Liver (tissue), 3 donors: ENCODE measurements around the gene BAHCC1.

Experiments
- CTCF ChIP-seq: fragments of 150-350 bp; IDR thresholded peaks from 2 replicates; pipeline ENCODE4 v1.5.1; 2017; ENCODE audit warnings: improper control_type of control experiment, low read depth, low read length; ENCODE audit not compliant: missing input control
- GABPA ChIP-seq, 2 donors: IDR thresholded peaks in 1 of 2; conservative IDR thresholded peaks in 1 of 2; 2 replicates each; pipeline ENCODE4 v1.6.1; 2016; ENCODE audit warnings: antibody characterized with exemption in 2 of 2, mild to moderate bottlenecking in 1 of 2, moderate library complexity in 1 of 2
- HNF4G ChIP-seq: IDR thresholded peaks from 2 replicates; pipeline ENCODE4 v1.6.1; 2016; ENCODE audit warnings: antibody characterized with exemption
- JUND ChIP-seq, 2 donors: IDR thresholded peaks; 2 replicates each; pipeline ENCODE4 v1.6.1; 2016; ENCODE audit warnings: antibody characterized with exemption in 2 of 2
- MAX ChIP-seq: IDR thresholded peaks from 2 replicates; pipeline ENCODE4 v1.6.1; 2016; ENCODE audit warnings: antibody characterized with exemption
- RAD21 ChIP-seq, 2 donors: IDR thresholded peaks; 2 replicates each; pipeline ENCODE4 v1.6.1; 2016; ENCODE audit warnings: antibody characterized with exemption in 2 of 2, mild to moderate bottlenecking in 2 of 2
- REST ChIP-seq: IDR thresholded peaks from 2 replicates; pipeline ENCODE4 v1.6.1; 2016; ENCODE audit warnings: antibody characterized with exemption, mild to moderate bottlenecking
- SP1 ChIP-seq: IDR thresholded peaks from 2 replicates; pipeline ENCODE4 v1.6.1; 2018; ENCODE audit warnings: antibody characterized with exemption, mild to moderate bottlenecking
- TAF1 ChIP-seq: conservative IDR thresholded peaks from 2 replicates; pipeline ENCODE4 v1.6.1; 2016; ENCODE audit warnings: antibody characterized with exemption, mild to moderate bottlenecking
- YY1 ChIP-seq: IDR thresholded peaks from 2 replicates; pipeline ENCODE4 v1.6.1; 2016; ENCODE audit warnings: antibody characterized with exemption, mild to moderate bottlenecking
- ZBTB33 ChIP-seq: IDR thresholded peaks from 2 replicates; pipeline ENCODE4 v1.6.1; 2016; ENCODE audit warnings: antibody characterized with exemption
- donor health status: healthy.
- donor health status: healthy.

DNA sequence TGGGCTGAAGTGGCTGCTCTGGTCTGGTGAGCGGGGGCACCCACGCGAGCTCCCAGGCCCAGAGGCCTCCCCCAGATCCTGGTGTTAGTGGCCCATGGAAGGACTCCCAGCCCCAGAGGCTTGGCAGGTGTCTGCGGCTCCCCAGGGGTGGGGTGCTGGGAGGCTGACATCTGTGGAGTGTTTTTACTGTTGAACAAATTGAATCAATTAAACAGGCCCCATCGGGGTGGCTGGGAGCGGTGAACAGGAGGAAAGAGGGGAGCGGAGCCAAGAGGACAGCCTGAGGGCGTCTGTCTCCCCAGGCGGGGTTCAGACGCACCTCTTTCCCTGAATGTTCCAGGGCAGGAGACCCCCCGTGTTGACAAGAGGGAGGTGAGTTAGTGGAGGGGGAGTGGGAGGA, 87.4 kb downstream of the BAHCC1 start:
- TF ChIP-seq CTCF: no peak
- no peak for TF ChIP-seq RAD21 (IDR thresholded peaks at IDR 0.05)
- TF ChIP-seq YY1: no peak
- no peak for TF ChIP-seq REST
- no peak for TF ChIP-seq HNF4G
- no peak for TF ChIP-seq SP1
- no peak for TF ChIP-seq MAX
- no peak for TF ChIP-seq ZBTB33
- TF ChIP-seq TAF1: no peak
- no peak for TF ChIP-seq JUND (IDR thresholded peaks at IDR 0.05)
- no peak for TF ChIP-seq GABPA (IDR thresholded peaks at IDR 0.05 in 1 of 2, conservative IDR thresholded peaks at IDR 0.05 in 1 of 2)
